ENCODE data around the gene GON4L. TPM values are rescaled to one million over a fixed set of nuclear protein-coding genes. Genes with fewer than 3 reads are reported as not detected.

Gene GON4L
- total RNA-seq, 1 experiment from 2014 or later: 25.8 TPM

Other genes with a start within 250 kb of the GON4L start
- 21.2 and 23.1 TPM in 2 replicates for gene MSTO1, start 247.0 kb downstream of the GON4L start, total RNA-seq (2014; rRNA removed; shearing (Covaris generic))
- 38.9 TPM in 2 replicates for gene YY1AP1, start 168.4 kb downstream of the GON4L start, total RNA-seq (2014; rRNA removed; shearing (Covaris generic))
- gene DAP3, start 168.1 kb downstream of the GON4L start, total RNA-seq (2014; rRNA removed; shearing (Covaris generic)): 75.4 and 89.3 TPM in 2 replicates
- gene SYT11, start 2.4 kb upstream of the GON4L start, total RNA-seq (2014; rRNA removed; shearing (Covaris generic)): 6.8 and 6.9 TPM in 2 replicates
- gene RIT1, start 54.1 kb upstream of the GON4L start, total RNA-seq (2014; rRNA removed; shearing (Covaris generic)): 19.4 and 26.0 TPM in 2 replicates
- 36.4 and 52.1 TPM in 2 replicates for gene KHDC4, start 77.2 kb upstream of the GON4L start, total RNA-seq (2014; rRNA removed; shearing (Covaris generic))
- gene RXFP4, start 84.4 kb upstream of the GON4L start, total RNA-seq (2014; rRNA removed; shearing (Covaris generic)): 0.08 TPM in 1 of 2 replicates, not detected in the other
- 152 and 167 TPM in 2 replicates for gene ARHGEF2, start 121.3 kb upstream of the GON4L start, total RNA-seq (2014; rRNA removed; shearing (Covaris generic))
- gene SSR2, start 163.7 kb upstream of the GON4L start, total RNA-seq (2014; rRNA removed; shearing (Covaris generic)): 170 and 183 TPM in 2 replicates
- gene UBQLN4, start 196.6 kb upstream of the GON4L start, total RNA-seq (2014; rRNA removed; shearing (Covaris generic)): 34.4 and 36.5 TPM in 2 replicates
- 24.8 and 33.3 TPM in 2 replicates for gene LAMTOR2, start 197.6 kb upstream of the GON4L start, total RNA-seq (2014; rRNA removed; shearing (Covaris generic))
- gene RAB25, start 203.9 kb upstream of the GON4L start, total RNA-seq (2014; rRNA removed; shearing (Covaris generic)): not detected in 2 replicates
- gene MEX3A, start 225.3 kb upstream of the GON4L start, total RNA-seq (2014; rRNA removed; shearing (Covaris generic)): 21.8 and 22.3 TPM in 2 replicates